ENCODE results near the gene CTXND1.

The CTXND1 gene

DNA sequence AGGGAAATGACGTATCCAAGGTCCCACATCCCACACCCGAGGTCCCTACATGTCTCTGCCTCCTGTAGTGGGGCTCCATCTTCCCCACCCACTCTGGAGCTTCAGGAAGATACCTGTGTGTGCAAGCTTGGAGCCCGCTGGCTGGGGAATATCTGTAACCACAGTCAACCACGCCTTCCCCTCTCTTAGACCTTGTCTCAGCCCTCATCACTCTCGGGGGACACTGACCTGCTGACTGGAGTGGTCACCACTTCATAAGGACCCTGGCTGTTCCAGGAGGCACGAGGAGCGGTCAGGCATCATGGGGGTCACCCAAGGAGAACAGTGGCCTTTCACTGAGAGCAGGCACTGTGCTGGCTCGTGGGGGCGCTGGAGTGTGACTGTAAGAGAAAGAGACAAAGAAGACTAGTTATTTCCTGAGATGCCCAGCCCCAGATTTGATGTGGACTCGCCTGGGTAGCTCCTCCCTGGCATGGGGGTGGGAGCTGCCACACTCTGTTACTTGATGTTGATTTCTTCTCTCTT is 48.6 kb downstream of the CTXND1 start:
- TF ChIP-seq, protein P1, sequence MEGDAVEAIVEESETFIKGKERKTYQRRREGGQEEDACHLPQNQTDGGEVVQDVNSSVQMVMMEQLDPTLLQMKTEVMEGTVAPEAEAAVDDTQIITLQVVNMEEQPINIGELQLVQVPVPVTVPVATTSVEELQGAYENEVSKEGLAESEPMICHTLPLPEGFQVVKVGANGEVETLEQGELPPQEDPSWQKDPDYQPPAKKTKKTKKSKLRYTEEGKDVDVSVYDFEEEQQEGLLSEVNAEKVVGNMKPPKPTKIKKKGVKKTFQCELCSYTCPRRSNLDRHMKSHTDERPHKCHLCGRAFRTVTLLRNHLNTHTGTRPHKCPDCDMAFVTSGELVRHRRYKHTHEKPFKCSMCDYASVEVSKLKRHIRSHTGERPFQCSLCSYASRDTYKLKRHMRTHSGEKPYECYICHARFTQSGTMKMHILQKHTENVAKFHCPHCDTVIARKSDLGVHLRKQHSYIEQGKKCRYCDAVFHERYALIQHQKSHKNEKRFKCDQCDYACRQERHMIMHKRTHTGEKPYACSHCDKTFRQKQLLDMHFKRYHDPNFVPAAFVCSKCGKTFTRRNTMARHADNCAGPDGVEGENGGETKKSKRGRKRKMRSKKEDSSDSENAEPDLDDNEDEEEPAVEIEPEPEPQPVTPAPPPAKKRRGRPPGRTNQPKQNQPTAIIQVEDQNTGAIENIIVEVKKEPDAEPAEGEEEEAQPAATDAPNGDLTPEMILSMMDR (conservative IDR thresholded peaks at IDR 0.05; ENCODE audit: low read length), result no peak
- no peak for TF ChIP-seq EZH2phosphoT487 (IDR thresholded peaks at IDR 0.05; ENCODE audit: borderline replicate concordance)
- Histone ChIP-seq H3K9ac (ENCODE audit: low read depth, low read length, poor library complexity, severe bottlenecking) (no peak overlapping the region), H3K4me1 (ENCODE audit: insufficient read depth, low read length, poor library complexity, severe bottlenecking) (no peaks in the 10 kb centered on the region), H3K36me3 (ENCODE audit: insufficient read depth, low read length) (no peaks in the 10 kb centered on the region), H3K4me3 (ENCODE audit: low read length, poor library complexity, severe bottlenecking) (no peak overlapping the region), H3F3A (ENCODE audit: low read depth) (no peaks in the 10 kb centered on the region), H3K79me2 (ENCODE audit: insufficient read depth, low read length) (no peaks in the 10 kb centered on the region), H3K4me2 (ENCODE audit: low read depth, low read length, poor library complexity, severe bottlenecking) (no peak overlapping the region), H4K20me1 (ENCODE audit: insufficient read depth, low read length, poor library complexity, severe bottlenecking) (no peaks in the 10 kb centered on the region), H3K9me3 (ENCODE audit: insufficient read depth, low read depth, low read length) (no peaks in the 10 kb centered on the region), H3K27me3 (ENCODE audit: insufficient read depth, low read length, poor library complexity, severe bottlenecking) (no peaks in the 10 kb centered on the region), H3K9me2 (replicated peaks; ENCODE audit: low read depth, low read length) (no peaks in the 10 kb centered on the region), H2AFZ (ENCODE audit: low read length) (no peak overlapping the region)

DNA sequence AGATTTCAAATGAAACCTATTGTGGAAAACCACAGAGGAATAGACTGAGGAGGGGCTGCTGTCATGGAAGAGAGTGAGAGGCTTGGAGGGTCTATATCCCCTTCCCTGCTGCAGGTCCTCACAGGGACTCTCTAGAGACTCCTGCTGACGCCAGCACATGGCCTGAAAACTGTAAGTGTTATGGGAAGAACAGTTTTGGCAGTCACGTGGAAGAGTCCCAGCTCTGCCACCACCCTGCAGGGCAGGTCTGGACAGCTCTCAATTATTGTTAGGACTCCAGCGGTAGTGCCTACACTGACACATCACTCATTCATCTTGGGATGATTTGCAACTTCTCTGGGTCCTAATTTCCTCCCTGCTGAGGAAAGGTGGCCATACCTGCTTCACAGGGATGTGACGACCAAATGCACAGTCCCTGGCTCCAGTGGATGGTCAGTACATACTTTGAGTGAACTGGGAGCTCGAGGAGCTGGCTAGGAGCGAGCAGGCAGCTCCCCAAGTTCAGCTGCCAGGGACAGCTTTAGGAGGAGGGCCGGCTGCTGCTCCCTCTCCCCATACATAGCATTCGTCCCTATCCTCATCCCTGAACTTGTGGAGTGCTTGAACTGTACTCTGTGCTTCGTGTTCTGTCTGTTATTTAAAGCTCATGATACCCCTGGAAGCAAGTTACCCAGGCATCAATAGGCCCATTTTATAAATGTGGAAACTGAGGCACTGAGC is 49.2 kb downstream of the CTXND1 start:
- H3K9me2 ChIP-seq (replicated peaks; ENCODE audit: low read depth, low read length), result no peaks in the 10 kb centered on the region

DNA sequence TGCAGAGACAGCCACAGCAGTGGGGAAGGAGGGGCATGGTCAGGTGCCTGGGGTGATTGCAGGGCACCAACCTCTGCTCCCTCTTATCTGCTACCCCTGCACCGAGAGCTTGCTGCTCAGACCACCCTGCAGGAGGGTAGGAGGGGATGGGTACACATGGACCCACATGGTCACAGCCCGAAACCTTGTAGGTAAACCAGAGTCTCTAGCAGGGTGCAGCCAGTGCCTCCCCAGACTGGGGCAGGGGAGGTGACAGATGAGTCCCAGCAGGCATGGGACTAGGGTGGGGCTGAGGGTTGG is 50.0 kb downstream of the CTXND1 start:
- Histone ChIP-seq H2AFZ (ENCODE audit: low read length) (no peak overlapping the region), H3K79me2 (ENCODE audit: insufficient read depth, low read length) (no peaks in the 10 kb centered on the region), H3F3A (ENCODE audit: low read depth) (no peaks in the 10 kb centered on the region), H3K9ac (ENCODE audit: low read depth, low read length, poor library complexity, severe bottlenecking) (no peak overlapping the region), H3K27me3 (ENCODE audit: insufficient read depth, low read length, poor library complexity, severe bottlenecking) (no peaks in the 10 kb centered on the region), H4K20me1 (ENCODE audit: insufficient read depth, low read length, poor library complexity, severe bottlenecking) (no peaks in the 10 kb centered on the region), H3K4me1 (ENCODE audit: insufficient read depth, low read length, poor library complexity, severe bottlenecking) (no peaks in the 10 kb centered on the region), H3K9me2 (replicated peaks; ENCODE audit: low read depth, low read length) (no peaks in the 10 kb centered on the region), H3K36me3 (ENCODE audit: insufficient read depth, low read length) (no peaks in the 10 kb centered on the region), H3K4me2 (ENCODE audit: low read depth, low read length, poor library complexity, severe bottlenecking) (no peak overlapping the region), H3K4me3 (ENCODE audit: low read length, poor library complexity, severe bottlenecking) (no peak overlapping the region), H3K9me3 (ENCODE audit: insufficient read depth, low read depth, low read length) (no peaks in the 10 kb centered on the region)
- TF ChIP-seq, protein P1 (conservative IDR thresholded peaks at IDR 0.05; ENCODE audit: low read length), result no peak
- no peak for TF ChIP-seq EZH2phosphoT487 (IDR thresholded peaks at IDR 0.05; ENCODE audit: borderline replicate concordance)

More for the DNA sequence above, 49.2 kb downstream of the CTXND1 start:
- Histone ChIP-seq H3K9me3 (ENCODE audit: insufficient read depth, low read depth, low read length) (no peaks in the 10 kb centered on the region), H3K9ac (ENCODE audit: low read depth, low read length, poor library complexity, severe bottlenecking) (no peak overlapping the region), H2AFZ (ENCODE audit: low read length) (no peak overlapping the region), H3K27me3 (ENCODE audit: insufficient read depth, low read length, poor library complexity, severe bottlenecking) (no peaks in the 10 kb centered on the region), H3K4me3 (ENCODE audit: low read length, poor library complexity, severe bottlenecking) (no peak overlapping the region), H3K79me2 (ENCODE audit: insufficient read depth, low read length) (no peaks in the 10 kb centered on the region), H4K20me1 (ENCODE audit: insufficient read depth, low read length, poor library complexity, severe bottlenecking) (no peaks in the 10 kb centered on the region), H3F3A (ENCODE audit: low read depth) (no peaks in the 10 kb centered on the region), H3K4me1 (ENCODE audit: insufficient read depth, low read length, poor library complexity, severe bottlenecking) (no peaks in the 10 kb centered on the region), H3K36me3 (ENCODE audit: insufficient read depth, low read length) (no peaks in the 10 kb centered on the region), H3K4me2 (ENCODE audit: low read depth, low read length, poor library complexity, severe bottlenecking) (no peak overlapping the region)
- no peak for TF ChIP-seq EZH2phosphoT487 (IDR thresholded peaks at IDR 0.05; ENCODE audit: borderline replicate concordance)
- TF ChIP-seq, protein P1 (conservative IDR thresholded peaks at IDR 0.05; ENCODE audit: low read length), result no peak

All from Loucy (cell line).